ENCODE measurements around the gene SIRPG. TPM values are rescaled to one million over a fixed set of nuclear protein-coding genes. Genes with fewer than 3 reads are reported as not detected.

The SIRPG gene
- total RNA-seq, 1 donor from 2014 or later, result not detected

DNA sequence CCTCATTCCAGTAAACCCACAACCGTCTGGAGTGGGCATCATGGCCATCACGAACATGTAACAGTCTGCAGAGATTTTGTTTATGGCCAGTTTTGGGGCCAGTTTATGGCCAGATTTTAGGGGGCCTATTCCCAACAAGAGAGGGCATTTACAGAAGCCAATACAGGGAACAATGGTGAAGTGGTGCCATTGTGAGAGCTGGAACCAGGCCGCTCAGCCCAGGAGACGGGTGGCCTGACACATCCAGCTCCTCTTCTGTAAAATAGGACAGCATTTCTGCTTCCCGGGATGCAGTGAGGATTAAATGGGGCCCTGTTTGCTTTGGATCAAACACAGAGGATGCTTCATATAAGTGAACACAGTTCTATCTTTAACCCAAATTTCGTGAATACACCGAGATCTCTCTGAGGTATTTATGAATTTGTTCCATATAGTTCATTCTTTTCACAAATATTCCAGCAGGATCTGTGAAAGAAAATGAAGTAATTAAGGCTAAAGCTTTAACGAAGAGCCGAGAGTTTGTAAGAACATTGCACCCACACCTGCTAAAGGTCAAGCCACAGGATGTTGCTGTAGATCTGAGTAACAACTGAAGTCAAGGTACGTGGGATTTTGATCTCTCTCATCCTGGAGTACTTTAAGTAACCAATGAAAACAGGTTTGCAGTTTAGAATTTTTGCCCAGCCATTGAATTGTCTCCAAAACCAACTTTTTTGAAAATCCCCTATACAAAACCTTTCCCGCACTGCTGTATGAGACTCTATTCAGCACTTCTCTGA is 14.5 kb upstream of the SIRPG start:
- H3K4me1 Mint-ChIP-seq, result no peaks in the 10 kb centered on the region
- TF ChIP-seq, protein P1, sequence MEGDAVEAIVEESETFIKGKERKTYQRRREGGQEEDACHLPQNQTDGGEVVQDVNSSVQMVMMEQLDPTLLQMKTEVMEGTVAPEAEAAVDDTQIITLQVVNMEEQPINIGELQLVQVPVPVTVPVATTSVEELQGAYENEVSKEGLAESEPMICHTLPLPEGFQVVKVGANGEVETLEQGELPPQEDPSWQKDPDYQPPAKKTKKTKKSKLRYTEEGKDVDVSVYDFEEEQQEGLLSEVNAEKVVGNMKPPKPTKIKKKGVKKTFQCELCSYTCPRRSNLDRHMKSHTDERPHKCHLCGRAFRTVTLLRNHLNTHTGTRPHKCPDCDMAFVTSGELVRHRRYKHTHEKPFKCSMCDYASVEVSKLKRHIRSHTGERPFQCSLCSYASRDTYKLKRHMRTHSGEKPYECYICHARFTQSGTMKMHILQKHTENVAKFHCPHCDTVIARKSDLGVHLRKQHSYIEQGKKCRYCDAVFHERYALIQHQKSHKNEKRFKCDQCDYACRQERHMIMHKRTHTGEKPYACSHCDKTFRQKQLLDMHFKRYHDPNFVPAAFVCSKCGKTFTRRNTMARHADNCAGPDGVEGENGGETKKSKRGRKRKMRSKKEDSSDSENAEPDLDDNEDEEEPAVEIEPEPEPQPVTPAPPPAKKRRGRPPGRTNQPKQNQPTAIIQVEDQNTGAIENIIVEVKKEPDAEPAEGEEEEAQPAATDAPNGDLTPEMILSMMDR (IDR thresholded peaks at IDR 0.05; ENCODE audit: unreplicated experiment), result no peak
- no peaks in the 10 kb centered on the region for H3K36me3 Mint-ChIP-seq
- H3K9me3 Mint-ChIP-seq, result peaks cover 4% of the 10 kb centered on the region
- H3K27me3 Mint-ChIP-seq (ENCODE audit: low read depth), result peaks cover 47% of the 10 kb centered on the region
- H3K4me3 Mint-ChIP-seq, result no peak overlapping the region
- no peak for DNase-seq (ENCODE audit: low spot score in 2 of 2, unreplicated experiment in 2 of 2)
- H3K27ac Mint-ChIP-seq, result no peak overlapping the region

DNA sequence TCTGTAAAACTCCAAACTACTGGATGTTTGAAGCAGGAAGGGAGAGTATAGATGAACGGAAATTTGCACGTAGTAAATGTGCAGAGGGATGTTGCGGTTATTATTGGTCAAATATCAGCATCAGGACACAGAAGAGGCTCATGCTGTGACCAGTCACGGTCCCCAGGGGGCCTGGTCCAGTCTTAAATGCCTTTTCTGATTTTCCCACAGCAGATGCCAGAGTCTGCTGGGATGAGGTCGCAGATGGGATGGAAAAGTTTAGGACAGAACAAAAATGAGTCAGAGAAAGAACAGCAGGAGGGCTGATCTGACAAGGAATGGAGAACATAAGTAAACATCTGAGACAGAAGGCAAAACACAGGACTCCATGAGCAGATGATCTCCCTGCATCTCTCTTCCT is 11.7 kb upstream of the SIRPG start:
- Mint-ChIP-seq H3K4me3 (no peak overlapping the region), H3K27ac (no peak overlapping the region), H3K27me3 (ENCODE audit: low read depth) (peaks cover 29% of the 10 kb centered on the region), H3K4me1 (no peaks in the 10 kb centered on the region), H3K36me3 (no peaks in the 10 kb centered on the region), H3K9me3 (peaks cover 4% of the 10 kb centered on the region)
- TF ChIP-seq, protein P1 (IDR thresholded peaks at IDR 0.05; ENCODE audit: unreplicated experiment), result no peak
- DNase-seq (ENCODE audit: low spot score in 2 of 2, unreplicated experiment in 2 of 2), result no peak

DNA sequence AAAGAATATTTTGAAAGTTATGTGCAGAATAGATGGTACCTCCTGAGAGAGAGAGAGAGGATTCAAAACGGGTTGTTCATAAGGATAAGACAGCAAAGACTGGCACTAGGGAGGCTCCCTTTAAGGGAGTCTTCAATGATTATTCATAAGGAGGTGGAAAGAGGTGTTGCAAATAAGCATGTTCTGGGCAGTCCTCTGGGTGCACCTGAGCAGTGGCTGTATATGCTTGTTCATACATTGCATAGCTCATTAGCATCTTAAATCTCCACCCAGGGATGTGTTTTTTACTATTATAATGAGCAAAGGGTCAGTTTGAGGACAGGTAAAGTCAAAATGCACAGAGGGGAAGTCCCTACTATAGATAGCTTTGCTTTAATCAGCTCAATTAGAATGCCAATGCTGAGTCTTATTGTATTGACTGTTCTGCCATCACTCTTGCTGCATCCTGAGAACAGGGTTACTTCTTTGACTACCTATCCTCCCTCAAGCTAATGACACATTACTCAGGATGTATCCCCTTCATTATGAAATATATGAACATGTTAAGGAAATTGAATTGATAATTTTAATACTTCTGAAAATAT is 10.0 kb upstream of the SIRPG start:
- TF ChIP-seq, protein P1 (IDR thresholded peaks at IDR 0.05; ENCODE audit: unreplicated experiment), result no peak
- H3K9me3 Mint-ChIP-seq, result peaks cover 4% of the 10 kb centered on the region
- peaks cover 25% of the 10 kb centered on the region for H3K27me3 Mint-ChIP-seq (ENCODE audit: low read depth)
- H3K4me1 Mint-ChIP-seq, result no peaks in the 10 kb centered on the region
- no peaks in the 10 kb centered on the region for H3K36me3 Mint-ChIP-seq
- no peak overlapping the region for H3K27ac Mint-ChIP-seq
- no peak overlapping the region for H3K4me3 Mint-ChIP-seq
- no peak for DNase-seq (ENCODE audit: low spot score in 2 of 2, unreplicated experiment in 2 of 2)

DNA sequence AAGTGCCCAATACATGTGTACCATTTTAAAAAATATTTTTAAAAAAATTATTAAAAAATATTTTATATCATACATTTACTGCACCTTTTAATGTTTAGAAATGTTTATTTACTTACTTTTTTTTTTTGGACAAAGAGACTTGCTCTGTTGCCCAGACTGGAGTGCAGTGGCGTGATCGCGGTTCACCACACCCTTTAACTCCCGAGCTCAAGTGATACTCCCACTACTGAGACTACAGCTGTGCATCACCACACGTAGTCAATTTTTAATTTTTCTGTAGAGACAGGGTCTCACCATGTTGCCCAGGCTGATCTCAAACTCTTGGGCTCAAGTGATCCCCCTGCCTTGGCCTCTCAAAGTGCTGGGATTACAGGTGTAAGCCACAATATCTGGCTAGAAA is 9.2 kb upstream of the SIRPG start:
- H3K9me3 Mint-ChIP-seq, result peaks cover 4% of the 10 kb centered on the region
- DNase-seq (ENCODE audit: low spot score in 2 of 2, unreplicated experiment in 2 of 2), result no peak
- TF ChIP-seq, protein P1 (IDR thresholded peaks at IDR 0.05; ENCODE audit: unreplicated experiment), result no peak
- H3K36me3 Mint-ChIP-seq, result no peaks in the 10 kb centered on the region
- H3K4me3 Mint-ChIP-seq, result no peak overlapping the region
- H3K27ac Mint-ChIP-seq, result no peak overlapping the region
- no peaks in the 10 kb centered on the region for H3K4me1 Mint-ChIP-seq
- H3K27me3 Mint-ChIP-seq (ENCODE audit: low read depth), result peaks cover 22% of the 10 kb centered on the region

DNA sequence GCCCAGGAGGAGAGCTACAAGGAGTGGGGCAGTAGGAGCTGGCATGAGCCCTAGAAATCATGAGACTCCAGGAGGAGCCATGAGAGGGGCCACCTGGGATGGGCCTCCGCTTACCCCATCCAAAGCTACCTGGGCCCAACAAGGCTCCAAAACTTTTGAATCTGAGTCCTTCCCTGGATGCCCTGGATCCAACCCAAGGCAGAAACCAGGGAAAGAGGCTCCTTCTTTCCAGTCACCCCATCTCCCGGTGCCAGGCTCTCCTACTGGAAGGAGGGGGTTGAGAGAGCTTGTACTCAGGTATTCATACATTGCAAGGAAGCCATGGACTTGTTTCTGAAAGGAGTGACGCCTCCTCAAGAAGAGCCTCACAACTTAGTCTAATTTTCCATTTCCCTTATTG is 7.8 kb upstream of the SIRPG start:
- Mint-ChIP-seq H3K27me3 (ENCODE audit: low read depth) (peaks cover 33% of the 10 kb centered on the region), H3K4me3 (no peak overlapping the region), H3K27ac (no peak overlapping the region), H3K4me1 (no peaks in the 10 kb centered on the region), H3K9me3 (no peaks in the 10 kb centered on the region), H3K36me3 (no peaks in the 10 kb centered on the region)
- TF ChIP-seq, protein P1 (IDR thresholded peaks at IDR 0.05; ENCODE audit: unreplicated experiment), result no peak
- no peak for DNase-seq (ENCODE audit: low spot score in 2 of 2, unreplicated experiment in 2 of 2)
